HG03558 (cell line): ENCODE measurements around the gene STRIP1.
"Not testable (repeated sequence)": the region's sequence is repeated elsewhere in the genome, so short reads cannot be mapped to it uniquely, and the experiment has no call there.

Experiments used
- ATAC-seq: cut with Tn5 transposase; IDR thresholded peaks from one replicate; pipeline ENCODE4 v1.9.1; 2021; ENCODE audit warnings: moderate number of reproducible peaks; ENCODE audit not compliant: unreplicated experiment; ENCODE audit errors: extremely low read depth

STRIP1 gene

GRCh38 chr1:110067893-110068645 lies 33.6 kb downstream of the STRIP1 start:
- ATAC-seq: no peak

GRCh38 chr1:110068646-110069403 lies 34.4 kb downstream of the STRIP1 start:
- no peak for ATAC-seq

DNA sequence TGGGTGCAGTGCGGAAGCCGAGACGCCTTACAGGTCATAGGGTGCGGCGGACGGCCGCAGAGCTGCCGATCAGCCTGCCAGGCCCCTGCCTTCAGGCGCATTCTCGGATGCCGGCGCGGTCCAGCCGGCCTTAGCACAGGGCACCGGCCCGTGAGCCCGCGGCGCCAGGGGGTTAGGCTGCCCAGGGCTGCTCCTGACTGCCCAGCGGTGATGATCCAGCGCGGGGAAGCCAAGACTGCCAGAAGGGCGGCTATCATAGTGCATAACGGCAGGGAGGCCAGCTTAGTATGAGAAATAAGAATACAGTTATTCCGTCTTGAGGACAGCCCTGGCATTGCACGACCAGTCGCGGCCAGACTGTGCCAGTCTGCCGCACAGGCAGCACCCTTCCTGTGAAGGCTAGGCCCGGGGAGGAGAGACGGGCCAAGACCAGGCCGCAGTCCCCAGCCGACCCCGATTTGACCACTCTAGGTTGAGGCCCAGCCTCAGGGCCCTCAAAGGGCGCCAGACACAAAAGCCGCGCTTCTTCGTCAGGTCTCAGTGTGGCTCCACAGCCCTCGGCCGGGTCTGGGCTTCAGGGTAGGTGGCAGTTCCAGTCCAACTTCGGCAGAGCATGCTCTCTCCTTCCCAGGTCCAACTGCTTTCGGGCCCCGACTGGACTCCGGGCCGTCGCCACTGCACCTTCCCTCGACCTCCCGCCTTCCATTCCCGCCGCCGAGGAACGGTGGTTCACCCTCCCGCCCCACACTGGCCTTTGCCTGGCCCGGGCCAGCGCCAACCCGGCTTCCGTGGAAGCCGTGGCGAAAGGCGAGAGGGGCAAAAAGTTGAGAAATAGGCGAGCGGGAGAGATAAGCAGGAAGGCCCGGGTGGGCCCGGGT lies 35.2 kb downstream of the STRIP1 start:
- no peak for ATAC-seq

- ATAC-seq: no peak
Observed at GRCh38 chr1:110070282-110070669, 35.9 kb downstream of the STRIP1 start.

- ATAC-seq: no peak
Observed at GRCh38 chr1:110070671-110071242, 36.3 kb downstream of the STRIP1 start, which contains the start of gene ALX3. Gene ALX3, minus strand, starts transcription at chr1:110070672. Its CDS starts 60 bp downstream, at chr1:110070612.

DNA sequence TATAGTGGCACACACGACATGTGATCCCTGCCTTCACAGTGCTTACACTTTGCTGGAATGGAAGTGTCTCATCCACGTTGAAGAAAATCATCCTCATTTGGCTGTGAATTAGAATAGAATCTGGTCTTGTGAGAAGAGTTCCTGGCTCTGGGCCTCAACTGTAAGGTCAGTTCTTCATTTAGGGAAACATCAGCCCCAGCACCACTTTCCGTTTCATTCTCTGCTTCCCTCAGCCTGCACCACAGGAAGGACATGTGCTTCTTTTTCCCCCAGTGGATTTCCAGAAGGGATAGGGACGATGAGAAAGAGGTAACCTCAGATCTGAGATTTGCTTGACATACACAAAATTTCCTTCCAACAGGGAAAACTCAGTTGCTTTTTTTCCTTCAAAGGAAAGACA lies 39.7 kb downstream of the STRIP1 start:
- ATAC-seq: no peak

DNA sequence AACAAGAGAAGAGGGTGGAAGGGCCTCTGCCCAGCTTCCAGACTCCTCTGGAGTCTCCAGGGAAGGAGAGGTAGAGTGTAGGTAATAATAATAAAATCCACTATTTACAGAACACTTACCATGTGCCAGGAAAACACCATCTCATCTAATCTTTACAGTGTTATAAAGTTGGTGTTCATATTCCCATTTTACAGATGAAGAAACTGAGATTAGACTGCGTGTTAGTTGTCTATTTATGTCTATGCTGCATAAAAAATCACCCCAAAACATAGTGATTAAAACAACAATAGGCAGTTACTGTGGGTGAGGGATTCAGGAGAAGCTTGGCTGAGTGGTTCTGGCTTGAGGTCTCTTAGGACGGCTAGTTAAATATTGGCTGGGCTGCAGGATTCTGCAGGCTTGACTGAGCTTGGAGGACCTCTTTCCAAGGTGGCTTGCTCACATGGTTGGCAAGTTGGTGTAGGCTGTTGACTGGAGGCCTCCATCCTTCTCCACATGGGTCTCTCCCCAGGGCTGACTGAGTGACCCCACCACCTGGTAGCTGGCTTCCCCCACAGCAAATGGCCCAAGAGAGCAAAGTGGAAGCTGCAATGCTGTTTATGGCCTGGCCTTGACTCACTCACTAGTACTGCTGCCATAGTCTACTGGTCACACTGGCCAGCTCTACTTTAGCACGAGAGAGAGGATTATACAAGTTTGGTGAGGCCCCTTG lies 42.5 kb downstream of the STRIP1 start:
- no peak for ATAC-seq

- not testable (repeated sequence) for ATAC-seq
Observed at GRCh38 chr1:110079995-110080394, 45.6 kb downstream of the STRIP1 start.

DNA sequence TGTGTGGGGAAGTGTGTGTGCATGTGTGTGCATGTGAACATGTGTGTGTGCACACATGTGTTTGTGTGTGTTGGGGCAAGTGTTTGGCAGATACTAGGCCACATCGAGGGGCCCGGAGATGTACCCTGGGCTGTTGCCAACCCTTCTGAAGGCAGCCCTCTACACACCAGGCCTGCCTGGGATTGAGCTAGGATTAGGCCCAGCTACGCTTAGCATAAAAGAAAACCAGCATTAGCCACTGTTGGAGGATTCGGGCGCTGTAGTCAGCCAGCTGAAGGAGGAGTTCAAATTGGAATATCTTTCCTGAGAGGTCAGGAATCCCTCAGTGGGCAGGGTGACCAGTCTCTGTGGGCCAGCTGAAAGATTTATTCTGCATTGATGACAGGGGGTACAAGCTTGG lies 46.6 kb downstream of the STRIP1 start:
- ATAC-seq: no peak

GRCh38 chr1:110082477-110082876 lies 48.1 kb downstream of the STRIP1 start:
- no peak for ATAC-seq

DNA sequence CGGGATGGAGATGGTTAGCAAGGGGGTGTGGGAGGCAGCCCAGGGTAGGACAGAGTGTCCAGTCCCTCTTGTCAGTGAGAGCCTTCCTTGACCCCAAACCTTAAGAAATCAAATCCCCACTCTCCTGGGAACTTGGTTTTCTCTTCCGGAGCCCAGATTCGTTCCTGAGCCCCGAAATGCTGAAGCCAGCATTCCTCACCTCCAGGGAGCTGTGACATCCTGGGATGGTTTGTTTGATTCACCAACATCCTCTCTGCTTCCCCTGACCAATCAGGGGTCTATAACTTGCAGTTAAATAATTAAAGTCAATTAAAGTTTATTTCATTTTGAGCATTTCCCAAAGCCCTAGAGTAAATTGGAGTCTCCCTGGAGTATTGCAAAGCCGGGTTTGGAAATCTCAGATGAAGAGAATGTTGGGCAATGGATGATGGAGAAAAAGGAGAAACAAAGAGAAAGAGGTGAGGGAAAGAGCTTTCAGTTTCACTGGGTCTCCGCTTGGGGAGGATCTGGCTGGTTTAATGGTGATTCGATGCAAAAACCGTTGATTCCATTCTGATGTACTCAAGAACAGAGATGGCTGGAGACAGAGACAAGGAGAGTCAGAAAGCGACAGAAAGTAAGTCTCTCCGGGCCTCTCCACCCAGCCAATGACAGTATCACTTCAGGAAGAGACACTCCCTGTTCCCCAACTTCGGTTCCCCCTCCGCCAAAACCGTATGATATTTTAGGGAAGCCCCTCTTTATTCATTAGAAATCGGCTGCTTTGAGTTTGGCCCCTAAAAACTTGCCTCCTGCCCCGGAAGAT lies 48.8 kb downstream of the STRIP1 start:
- no peak for ATAC-seq

DNA sequence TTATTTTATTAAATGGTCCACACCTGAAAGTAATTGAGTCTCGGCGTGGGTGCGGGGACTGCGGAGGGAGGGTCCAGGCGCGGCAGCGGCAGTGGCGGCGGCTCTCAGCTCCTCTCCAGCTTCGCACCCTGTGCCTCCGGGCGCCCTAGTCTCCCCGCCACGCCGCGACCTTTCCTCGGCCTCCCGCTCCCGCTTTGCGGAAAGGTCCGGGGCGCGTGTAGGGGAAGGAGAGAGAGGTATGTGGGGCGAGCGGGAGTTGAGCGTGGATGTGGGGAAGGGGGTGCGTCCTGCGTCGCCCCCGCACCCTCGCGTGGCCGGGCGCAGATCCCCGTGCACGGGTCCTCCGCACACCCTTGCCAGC lies 49.4 kb downstream of the STRIP1 start:
- no peak for ATAC-seq

GRCh38 chr1:110084227-110085078 lies 50.0 kb downstream of the STRIP1 start:
- ATAC-seq: no peak

DNA sequence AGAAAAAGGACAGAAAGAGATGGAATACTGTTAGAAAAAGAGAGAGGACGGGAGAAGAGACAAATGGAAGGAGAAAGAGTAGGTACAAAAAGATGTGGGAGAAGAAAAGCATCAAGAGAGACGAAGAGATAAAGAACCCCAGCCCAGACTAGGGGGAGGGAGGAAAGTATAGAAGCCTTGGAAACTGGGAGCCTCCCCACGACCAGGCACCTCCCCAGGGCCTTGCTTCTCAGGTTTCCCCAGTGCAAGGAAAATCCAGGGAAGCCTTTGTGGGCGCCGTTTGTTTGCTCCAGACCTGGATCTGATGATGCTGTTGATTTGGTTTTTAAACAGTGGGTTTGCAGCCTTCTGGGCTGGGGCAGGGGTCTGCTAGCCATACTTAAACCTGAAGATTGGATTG lies 51.2 kb downstream of the STRIP1 start:
- no peak for ATAC-seq

DNA sequence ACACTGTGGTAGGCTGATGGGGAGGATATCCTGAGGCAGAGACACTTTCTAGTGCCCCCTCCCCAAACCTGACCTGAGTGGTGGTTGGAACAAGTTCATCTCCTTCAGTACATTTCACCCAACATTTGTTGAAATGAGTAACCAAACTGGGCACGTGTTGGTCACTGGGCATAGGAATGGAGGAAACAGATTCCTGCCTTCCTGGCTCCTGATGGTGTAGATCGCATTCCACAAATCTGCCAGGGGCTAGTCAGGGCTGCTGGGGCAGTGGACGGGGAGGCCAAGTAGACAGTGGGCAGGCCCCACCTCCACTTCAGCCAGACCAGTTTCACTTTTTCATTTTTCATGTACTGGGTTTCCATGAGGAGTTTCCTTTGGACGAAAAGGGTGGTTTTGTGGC lies 52.5 kb downstream of the STRIP1 start:
- no peak for ATAC-seq

DNA sequence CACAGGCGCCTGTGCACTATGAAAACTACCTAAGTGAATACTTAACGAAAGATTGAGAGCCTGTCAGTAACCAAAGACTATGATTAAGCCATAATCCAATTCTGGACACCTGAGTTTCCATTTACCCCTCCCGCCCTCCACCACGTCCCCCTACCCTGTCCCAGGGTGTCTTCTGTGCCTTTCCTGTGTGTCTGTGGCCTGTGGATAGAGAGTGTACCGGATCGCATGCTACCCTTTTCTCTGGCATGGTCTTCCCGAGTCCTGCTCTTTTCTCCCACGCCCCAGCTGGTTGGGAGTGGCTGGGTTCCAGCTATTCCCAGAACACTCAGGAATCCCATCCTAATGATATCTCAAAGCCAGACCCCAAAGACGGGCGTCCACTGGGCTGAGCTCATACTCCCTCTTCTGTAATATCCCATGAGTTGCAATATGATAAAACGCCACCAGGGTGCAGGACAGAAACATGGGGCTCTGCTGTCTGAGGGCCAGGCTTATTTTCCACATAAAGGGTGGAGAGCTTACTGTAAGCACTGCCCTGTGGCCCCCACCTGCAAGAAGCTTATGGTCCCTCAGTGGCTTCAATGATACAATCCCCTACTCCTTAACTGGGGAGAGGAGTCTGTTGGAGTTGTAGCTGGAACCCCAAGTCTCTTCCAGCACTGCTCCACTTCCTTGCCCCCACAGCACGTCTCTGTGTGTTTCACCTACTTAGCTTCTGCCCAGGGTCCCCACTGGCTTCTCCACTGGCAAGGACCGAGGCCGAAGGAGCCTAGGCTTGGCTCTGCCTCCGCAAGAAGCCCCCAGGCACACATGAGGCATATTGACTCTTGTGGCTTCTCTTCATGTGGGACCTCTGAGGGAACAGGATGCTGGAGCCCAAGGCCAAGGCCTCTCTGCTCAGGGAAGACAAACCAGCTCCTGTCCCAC lies 53.7 kb downstream of the STRIP1 start:
- ATAC-seq: no peak

- no peak for ATAC-seq
Observed at GRCh38 chr1:110088739-110089316, 54.4 kb downstream of the STRIP1 start.
